Measurements from ENCODE around the gene RNF220.
A peak's percentile ranks its signal among the peaks of the same experiment; 100 is the strongest.

The RNF220 gene

GRCh38 chr1:44641126-44642102, 236.4 kb downstream of the RNF220 start:
- no peak for DNase-seq

- no peak for DNase-seq
These were observed 237.2 kb downstream of the RNF220 start for GRCh38 chr1:44642255-44642654.

- DNase-seq: no peak
These were observed 237.9 kb downstream of the RNF220 start for GRCh38 chr1:44642925-44643324.

GRCh38 chr1:44643721-44644334, 238.8 kb downstream of the RNF220 start:
- no peak for DNase-seq

- DNase-seq: no peak
These were observed 239.8 kb downstream of the RNF220 start for GRCh38 chr1:44644806-44645205.

- DNase-seq: no peak
These were observed 240.6 kb downstream of the RNF220 start for GRCh38 chr1:44645476-44646244.

- DNase-seq: no peak
These were observed 241.4 kb downstream of the RNF220 start for GRCh38 chr1:44646261-44647110.

- DNase-seq: no peak
These were observed 242.8 kb downstream of the RNF220 start for GRCh38 chr1:44647896-44648295.

- no peak for DNase-seq
These were observed 243.6 kb downstream of the RNF220 start for GRCh38 chr1:44648529-44649250.

GRCh38 chr1:44649788-44650158, 244.7 kb downstream of the RNF220 start:
- no peak for DNase-seq

- DNase-seq: no peak
These were observed 245.2 kb downstream of the RNF220 start for GRCh38 chr1:44650159-44650831.

- no peak for DNase-seq
These were observed 246.0 kb downstream of the RNF220 start for GRCh38 chr1:44651069-44651468.

GRCh38 chr1:44652445-44653106, 247.5 kb downstream of the RNF220 start:
- peak; percentile 73 for DNase-seq

GRCh38 chr1:44653107-44653964, 248.3 kb downstream of the RNF220 start:
- no peak for DNase-seq

- DNase-seq: no peak
These were observed 249.6 kb downstream of the RNF220 start for GRCh38 chr1:44654621-44655187.

- DNase-seq: no peak
These were observed 250.6 kb downstream of the RNF220 start for GRCh38 chr1:44655609-44656008.

- no peak for DNase-seq
These were observed 254.5 kb downstream of the RNF220 start for GRCh38 chr1:44659566-44659965.

GRCh38 chr1:44660176-44660575, 255.1 kb downstream of the RNF220 start:
- DNase-seq: no peak
